ENCODE data around the gene AGMO. TPM values are rescaled to one million over a fixed set of nuclear protein-coding genes. Genes with fewer than 3 reads are reported as not detected.

The AGMO gene
- total RNA-seq, 2 donors from 2014 or later, result 0.37 to 0.47 TPM

GRCh38 chr7:15580604-15581351, 19.0 kb upstream of the AGMO start:
- Histone ChIP-seq H3K9me3 (no peaks in the 10 kb centered on the region), H3K27ac (no peak overlapping the region), H3K27me3 (no peaks in the 10 kb centered on the region), H3K9ac (ENCODE audit: low read depth in 2 of 2, low read length in 2 of 2) (no peak overlapping the region), H3K4me1 (no peaks in the 10 kb centered on the region), H3K4me3 (no peak overlapping the region), H3K36me3 (no peaks in the 10 kb centered on the region)
- intact Hi-C loops (cut with DNase I), result no loop called here
- no peak for TF ChIP-seq CTCF (IDR thresholded peaks at IDR 0.05)
- no peak for DNase-seq

GRCh38 chr7:15577600-15577999, 15.8 kb upstream of the AGMO start:
- H3K27me3 ChIP-seq, result no peaks in the 10 kb centered on the region
- H3K4me3 ChIP-seq, result no peak overlapping the region
- no peak overlapping the region for H3K9ac ChIP-seq (ENCODE audit: low read depth in 2 of 2, low read length in 2 of 2)
- H3K27ac ChIP-seq, result no peak overlapping the region
- H3K36me3 ChIP-seq, result no peaks in the 10 kb centered on the region
- TF ChIP-seq CTCF (IDR thresholded peaks at IDR 0.05), result no peak
- H3K9me3 ChIP-seq, result no peaks in the 10 kb centered on the region
- H3K4me1 ChIP-seq, result no peaks in the 10 kb centered on the region
- intact Hi-C loops (cut with DNase I), result no loop called here
- no peak for DNase-seq

- Histone ChIP-seq H3K27ac (no peak overlapping the region), H3K4me1 (no peaks in the 10 kb centered on the region), H3K9me3 (no peaks in the 10 kb centered on the region), H3K27me3 (no peaks in the 10 kb centered on the region), H3K4me3 (no peak overlapping the region), H3K9ac (ENCODE audit: low read depth in 2 of 2, low read length in 2 of 2) (no peak overlapping the region), H3K36me3 (no peaks in the 10 kb centered on the region)
- no peak for DNase-seq
- no peak for TF ChIP-seq CTCF (IDR thresholded peaks at IDR 0.05)
- intact Hi-C loops (cut with DNase I), result no loop called here
Observed at GRCh38 chr7:15571301-15571878, 9.6 kb upstream of the AGMO start.

GRCh38 chr7:15567652-15568051, 5.8 kb upstream of the AGMO start:
- Histone ChIP-seq H3K27me3 (no peaks in the 10 kb centered on the region), H3K36me3 (no peaks in the 10 kb centered on the region), H3K27ac (no peak overlapping the region), H3K9ac (ENCODE audit: low read depth in 2 of 2, low read length in 2 of 2) (no peak overlapping the region), H3K4me3 (no peak overlapping the region), H3K9me3 (no peaks in the 10 kb centered on the region), H3K4me1 (no peaks in the 10 kb centered on the region)
- intact Hi-C loops (cut with DNase I), result loop anchor here (10.0 kb wide), 1 partner anchor 497 kb away; no protein-coding TSS in a partner anchor
- TF ChIP-seq CTCF (IDR thresholded peaks at IDR 0.05), result no peak
- no peak for DNase-seq

GRCh38 chr7:15567036-15567435, 5.2 kb upstream of the AGMO start:
- H3K4me3 ChIP-seq, result no peak overlapping the region
- H3K36me3 ChIP-seq, result no peaks in the 10 kb centered on the region
- no peak for DNase-seq
- intact Hi-C loops (cut with DNase I), result loop anchor here (10.0 kb wide), 1 partner anchor 498 kb away; no protein-coding TSS in a partner anchor
- H3K27me3 ChIP-seq, result no peaks in the 10 kb centered on the region
- no peaks in the 10 kb centered on the region for H3K9me3 ChIP-seq
- H3K4me1 ChIP-seq, result no peaks in the 10 kb centered on the region
- no peak overlapping the region for H3K9ac ChIP-seq (ENCODE audit: low read depth in 2 of 2, low read length in 2 of 2)
- no peak overlapping the region for H3K27ac ChIP-seq
- no peak for TF ChIP-seq CTCF (IDR thresholded peaks at IDR 0.05)

All from colonic mucosa (tissue), 4 donors.